ENCODE data around the gene SORBS1.

DNA sequence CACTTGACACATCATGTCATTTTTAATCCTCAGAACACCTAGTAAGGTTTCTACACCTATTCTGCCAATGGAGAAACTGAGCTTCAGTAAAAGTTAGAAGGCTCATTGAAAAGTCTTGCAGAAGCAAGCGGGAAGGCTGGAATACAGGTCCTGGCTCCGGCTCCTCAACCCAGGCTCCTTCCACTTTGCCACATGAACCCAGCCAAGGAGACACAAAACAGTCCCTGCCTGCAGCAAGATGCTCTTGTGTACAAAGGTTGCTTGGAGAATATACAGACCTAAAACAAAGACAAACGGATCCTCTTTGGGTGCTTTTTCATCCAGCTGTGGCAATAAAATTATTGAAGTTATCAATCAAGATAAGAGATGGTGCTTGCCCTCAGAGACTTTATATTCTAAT lies 106.8 kb downstream of the SORBS1 start:
- TF ChIP-seq EZH2 (IDR thresholded peaks at IDR 0.05; ENCODE audit: insufficient read depth, poor library complexity, severe bottlenecking) (no peak), EZH2phosphoT487 (IDR thresholded peaks at IDR 0.05; ENCODE audit: insufficient read depth, low read depth) (no peak)

Measured in GM23248 (cell line).